ENCODE results near the gene CFAP410.

The CFAP410 gene

GRCh38 chr21:44300262-44300959 is 38.8 kb downstream of the CFAP410 start:
- peak; percentile 23 to 68 (median 34) for DNase-seq (ENCODE audit: low read depth in 4 of 4, low spot score in 1 of 4)

- peak; percentile 28 to 59 (median 37) for DNase-seq (ENCODE audit: low read depth in 4 of 4, low spot score in 1 of 4)
Observed at GRCh38 chr21:44299458-44300261, 39.5 kb downstream of the CFAP410 start, which contains the start of gene PFKL. Gene PFKL, plus strand, starts transcription at chr21:44300053. Its CDS starts 53 bp downstream, at chr21:44300106.

GRCh38 chr21:44299085-44299457 is 40.1 kb downstream of the CFAP410 start:
- no peak for DNase-seq (ENCODE audit: low read depth in 4 of 4, low spot score in 1 of 4)

- no peak for DNase-seq (ENCODE audit: low read depth in 4 of 4, low spot score in 1 of 4)
Observed at GRCh38 chr21:44298301-44298700, 40.9 kb downstream of the CFAP410 start.

- peak; percentile 26 to 71 (median 58) for DNase-seq (ENCODE audit: low read depth in 4 of 4, low spot score in 1 of 4)
Observed at GRCh38 chr21:44297525-44298290, 41.5 kb downstream of the CFAP410 start.

GRCh38 chr21:44296916-44297315 is 42.3 kb downstream of the CFAP410 start:
- DNase-seq (ENCODE audit: low read depth in 4 of 4, low spot score in 1 of 4), result no peak

GRCh38 chr21:44296103-44296519 is 43.1 kb downstream of the CFAP410 start:
- no peak for DNase-seq (ENCODE audit: low read depth in 4 of 4, low spot score in 1 of 4)

- DNase-seq (ENCODE audit: low read depth in 4 of 4, low spot score in 1 of 4), result no peak
Observed at GRCh38 chr21:44295646-44296045, 43.5 kb downstream of the CFAP410 start.

GRCh38 chr21:44295163-44295573 is 44.0 kb downstream of the CFAP410 start:
- no peak for DNase-seq (ENCODE audit: low read depth in 4 of 4, low spot score in 1 of 4)

GRCh38 chr21:44294391-44295162 is 44.6 kb downstream of the CFAP410 start:
- DNase-seq (ENCODE audit: low read depth in 4 of 4, low spot score in 1 of 4), result no peak

- no peak for DNase-seq (ENCODE audit: low read depth in 4 of 4, low spot score in 1 of 4)
Observed at GRCh38 chr21:44293551-44294231, 45.5 kb downstream of the CFAP410 start.

GRCh38 chr21:44292812-44293195 is 46.4 kb downstream of the CFAP410 start:
- DNase-seq (ENCODE audit: low read depth in 4 of 4, low spot score in 1 of 4), result no peak

GRCh38 chr21:44291936-44292811 is 47.0 kb downstream of the CFAP410 start:
- no peak for DNase-seq (ENCODE audit: low read depth in 4 of 4, low spot score in 1 of 4)

- DNase-seq (ENCODE audit: low read depth in 4 of 4, low spot score in 1 of 4), result no peak
Observed at GRCh38 chr21:44291078-44291935, 47.9 kb downstream of the CFAP410 start.

- DNase-seq (ENCODE audit: low read depth in 4 of 4, low spot score in 1 of 4), result no peak
Observed at GRCh38 chr21:44290327-44291077, 48.7 kb downstream of the CFAP410 start.

- no peak for DNase-seq (ENCODE audit: low read depth in 4 of 4, low spot score in 1 of 4)
Observed at GRCh38 chr21:44289381-44290010, 49.7 kb downstream of the CFAP410 start.

Data from stimulated activated CD4-positive, alpha-beta T cell treated with anti-CD3 and anti-CD28 coated beads, Interleukin-1b, Interleukin-23, amount 100 ng/mL, for 24 hours (primary cell).